Measurements from ENCODE around the gene GXYLT2. TPM values are rescaled to one million over a fixed set of nuclear protein-coding genes. Genes with fewer than 3 reads are reported as not detected.
"Not testable (repeated sequence)": the region's sequence is repeated elsewhere in the genome, so short reads cannot be mapped to it uniquely, and the experiment has no call there.

Gene GXYLT2
- total RNA-seq, 2 donors from 2014 or later: 0.10 TPM; not detected in 1

DNA sequence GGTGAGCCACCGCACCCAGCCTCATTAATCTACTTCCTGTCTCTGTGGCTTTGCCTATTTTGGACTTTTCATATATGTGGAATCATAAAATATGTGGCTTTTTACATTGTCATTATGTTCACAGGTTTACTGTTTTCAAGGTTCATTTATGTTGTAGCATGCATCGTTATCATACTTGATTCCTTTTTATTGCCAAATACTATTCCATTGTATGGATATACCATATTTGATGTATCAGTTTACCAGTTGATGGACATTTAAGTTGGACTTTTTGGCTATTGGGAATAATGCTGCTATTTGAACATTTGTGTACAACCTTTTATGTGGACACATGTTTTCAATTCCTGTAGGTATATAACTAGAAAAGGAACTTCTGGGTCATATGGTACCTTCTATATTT, 14.0 kb downstream of the GXYLT2 start:
- peaks cover 43% of the 10 kb centered on the region for H3K27me3 Mint-ChIP-seq
- H3K4me1 Mint-ChIP-seq: no peaks in the 10 kb centered on the region
- no peak overlapping the region for H3K4me3 Mint-ChIP-seq
- DNase-seq (no peak), ATAC-seq (no peak)
- H3K27ac Mint-ChIP-seq: no peak overlapping the region
- H3K36me3 Mint-ChIP-seq (ENCODE audit: low read depth): no peaks in the 10 kb centered on the region
- no peaks in the 10 kb centered on the region for H3K9me3 ChIP-seq (ENCODE audit: control insufficient read depth, low read length, poor library complexity, severe bottlenecking)

DNA sequence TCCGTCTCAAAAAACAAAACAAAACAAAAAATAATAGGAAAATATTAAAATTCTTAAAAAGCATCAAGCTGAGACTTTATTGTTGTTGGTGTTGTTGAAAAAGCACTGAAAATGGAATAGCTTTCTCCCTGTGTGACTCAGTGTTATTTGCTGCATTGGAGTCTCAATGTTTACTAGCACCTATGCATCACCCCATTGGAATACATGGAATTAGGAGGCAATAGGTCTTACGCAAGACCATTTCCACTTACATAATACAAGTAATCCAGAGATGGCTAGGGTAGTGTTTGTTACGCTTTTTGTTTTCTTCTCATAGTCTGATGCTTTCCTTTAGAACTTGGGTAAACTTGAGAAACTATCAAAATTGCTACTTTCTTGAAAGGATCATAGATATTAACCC, 15.2 kb downstream of the GXYLT2 start:
- Mint-ChIP-seq H3K4me1 (no peaks in the 10 kb centered on the region), H3K27me3 (peaks cover 43% of the 10 kb centered on the region), H3K36me3 (ENCODE audit: low read depth) (no peaks in the 10 kb centered on the region), H3K4me3 (no peak overlapping the region), H3K27ac (no peak overlapping the region)
- no peaks in the 10 kb centered on the region for H3K9me3 ChIP-seq (ENCODE audit: control insufficient read depth, low read length, poor library complexity, severe bottlenecking)
- DNase-seq (no peak), ATAC-seq (no peak)

DNA sequence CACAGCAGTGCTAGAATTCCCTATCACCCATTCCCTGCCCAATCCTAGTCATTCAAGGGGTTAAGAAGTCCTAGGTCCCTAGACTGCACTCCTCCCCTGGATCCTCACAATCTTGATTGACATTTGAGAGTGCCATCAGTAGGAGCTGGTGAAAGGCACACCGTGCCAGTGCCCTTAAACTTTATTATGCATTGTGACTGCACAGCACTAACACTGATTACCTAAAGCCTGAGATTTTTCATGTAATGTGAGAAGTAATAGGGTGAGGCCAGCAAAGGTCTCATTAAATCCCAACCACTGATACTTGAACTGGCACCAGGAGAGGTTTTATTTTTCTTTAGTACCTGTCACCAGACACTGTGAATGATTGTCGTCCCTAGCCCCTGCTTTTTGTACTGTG, 16.3 kb downstream of the GXYLT2 start:
- Mint-ChIP-seq H3K27ac (no peak overlapping the region), H3K4me1 (no peaks in the 10 kb centered on the region), H3K4me3 (no peak overlapping the region), H3K27me3 (peaks cover 34% of the 10 kb centered on the region), H3K36me3 (ENCODE audit: low read depth) (no peaks in the 10 kb centered on the region)
- DNase-seq (no peak), ATAC-seq (no peak)
- H3K9me3 ChIP-seq (ENCODE audit: control insufficient read depth, low read length, poor library complexity, severe bottlenecking): no peaks in the 10 kb centered on the region

DNA sequence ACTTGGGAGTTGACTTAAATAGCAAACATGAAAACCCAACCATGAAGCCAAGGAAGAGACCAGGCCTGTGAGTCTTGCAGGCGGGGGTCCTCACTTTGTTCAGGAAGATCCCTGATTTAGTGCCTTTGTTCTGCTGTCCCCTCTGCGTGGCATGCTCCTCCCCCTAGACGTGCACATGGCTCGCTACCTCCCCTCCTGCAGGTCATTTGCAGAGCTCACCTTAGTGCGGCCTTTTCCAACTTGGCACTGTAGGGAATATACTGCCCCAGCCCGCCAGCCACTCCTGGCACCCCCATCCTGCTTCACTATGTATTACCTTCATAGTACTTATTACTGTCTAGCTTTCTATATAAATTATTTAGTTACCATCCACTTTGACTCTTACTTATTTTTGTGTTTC, 18.3 kb downstream of the GXYLT2 start:
- H3K4me1 Mint-ChIP-seq: no peaks in the 10 kb centered on the region
- H3K36me3 Mint-ChIP-seq (ENCODE audit: low read depth): no peaks in the 10 kb centered on the region
- no peak overlapping the region for H3K27ac Mint-ChIP-seq
- no peaks in the 10 kb centered on the region for H3K9me3 ChIP-seq (ENCODE audit: control insufficient read depth, low read length, poor library complexity, severe bottlenecking)
- peaks cover 39% of the 10 kb centered on the region for H3K27me3 Mint-ChIP-seq
- ATAC-seq (no peak), DNase-seq (no peak)
- H3K4me3 Mint-ChIP-seq: no peak overlapping the region

DNA sequence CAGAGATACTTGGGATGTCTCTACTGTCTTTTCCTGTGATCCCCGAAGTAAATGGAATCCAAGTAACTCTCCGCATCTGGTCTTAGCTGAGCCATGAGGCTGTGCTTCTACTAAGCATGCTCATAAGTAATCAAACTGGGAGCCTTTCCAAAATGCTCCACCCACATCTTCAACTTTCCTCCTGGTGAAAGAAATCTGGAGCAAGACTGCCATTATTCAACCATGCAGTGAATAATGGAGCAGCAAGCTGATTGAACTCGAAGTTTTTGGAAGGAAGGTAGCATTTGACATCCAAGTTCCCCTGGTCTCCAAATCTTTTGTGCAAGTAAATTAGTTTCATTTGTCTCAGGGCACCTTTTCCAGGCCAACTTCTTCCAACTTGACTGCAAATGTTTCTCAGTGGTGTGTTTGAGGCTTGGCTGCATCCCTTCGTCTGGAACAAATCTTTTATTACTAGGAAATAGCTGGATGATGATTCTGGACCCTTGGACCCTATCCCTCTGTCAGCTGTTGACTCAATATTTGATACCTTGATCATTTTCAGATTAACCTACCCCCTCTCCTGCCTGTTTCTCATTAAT, 19.4 kb downstream of the GXYLT2 start:
- DNase-seq: no peak
- H3K27me3 Mint-ChIP-seq: peaks cover 39% of the 10 kb centered on the region
- H3K4me3 Mint-ChIP-seq: no peak overlapping the region
- no peaks in the 10 kb centered on the region for H3K36me3 Mint-ChIP-seq (ENCODE audit: low read depth)
- H3K27ac Mint-ChIP-seq: no peak overlapping the region
- ATAC-seq: no peak
- no peaks in the 10 kb centered on the region for H3K4me1 Mint-ChIP-seq
- H3K9me3 ChIP-seq (ENCODE audit: control insufficient read depth, low read length, poor library complexity, severe bottlenecking): no peaks in the 10 kb centered on the region

DNA sequence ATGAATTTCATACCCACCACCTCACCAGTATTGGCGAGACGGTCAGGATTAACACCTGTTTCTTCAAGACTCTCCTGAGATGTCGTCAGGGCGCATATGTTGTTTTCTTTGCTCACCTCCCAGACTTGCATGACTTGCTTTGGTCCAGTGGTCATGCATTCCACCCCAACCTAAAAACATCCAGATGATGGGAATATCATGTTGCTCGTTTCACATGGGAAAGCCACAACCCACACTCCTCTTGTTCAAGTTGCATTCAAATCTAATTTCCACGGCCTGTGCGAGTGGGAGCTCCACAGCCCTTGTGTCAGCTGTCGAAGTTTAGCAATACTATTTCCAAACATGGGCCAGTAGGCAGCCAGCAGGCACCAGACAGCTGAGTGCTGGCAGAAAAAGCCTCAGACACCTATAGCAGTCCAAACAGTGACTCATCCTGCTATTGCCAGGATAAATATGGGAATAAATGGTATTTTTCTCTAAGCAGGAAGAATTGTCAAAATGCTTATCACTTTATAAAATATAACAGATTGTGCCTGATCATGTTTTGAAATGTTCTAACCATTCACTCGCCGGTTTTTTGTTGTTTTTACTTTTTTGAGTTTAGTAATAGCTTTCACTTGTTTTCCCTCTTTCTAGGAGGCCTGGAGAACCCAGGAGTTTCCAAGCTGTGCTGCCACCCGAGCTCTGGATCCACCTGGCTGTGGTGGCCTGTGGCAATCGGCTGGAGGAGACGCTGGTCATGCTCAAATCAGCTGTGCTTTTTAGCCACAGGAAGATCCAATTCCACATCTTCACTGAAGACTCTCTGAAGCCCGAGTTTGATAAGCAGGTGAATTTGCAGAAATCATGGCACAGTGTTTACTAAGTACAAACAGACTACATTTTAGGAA, 20.1 kb downstream of the GXYLT2 start:
- Mint-ChIP-seq H3K27ac (no peak overlapping the region), H3K36me3 (ENCODE audit: low read depth) (no peaks in the 10 kb centered on the region), H3K27me3 (peaks cover 38% of the 10 kb centered on the region), H3K4me3 (no peak overlapping the region), H3K4me1 (no peaks in the 10 kb centered on the region)
- ATAC-seq (no peak), DNase-seq (no peak)
- no peaks in the 10 kb centered on the region for H3K9me3 ChIP-seq (ENCODE audit: control insufficient read depth, low read length, poor library complexity, severe bottlenecking)

DNA sequence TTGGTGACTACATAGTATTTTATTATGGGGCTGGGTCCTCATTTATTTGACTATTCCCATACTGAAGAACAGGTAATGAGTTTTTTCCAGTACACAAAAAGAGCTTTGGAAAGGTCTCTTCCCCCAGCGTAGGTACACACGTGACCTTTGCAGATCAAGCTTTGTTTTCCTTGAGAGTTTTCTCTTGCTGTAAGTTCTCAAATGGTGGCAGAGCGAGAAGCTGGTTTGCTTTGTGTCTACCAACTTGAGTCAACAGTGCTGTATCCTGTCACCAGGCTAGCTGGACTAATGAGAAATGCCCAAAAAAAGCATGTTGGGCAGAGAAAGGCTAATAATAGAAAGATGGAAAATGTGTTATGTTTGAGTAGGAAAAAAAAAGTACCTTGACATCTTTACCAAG, 21.7 kb downstream of the GXYLT2 start:
- Mint-ChIP-seq H3K4me1 (no peaks in the 10 kb centered on the region), H3K4me3 (no peak overlapping the region), H3K27ac (no peak overlapping the region), H3K27me3 (peaks cover 30% of the 10 kb centered on the region), H3K36me3 (ENCODE audit: low read depth) (no peaks in the 10 kb centered on the region)
- ATAC-seq (no peak), DNase-seq (no peak)
- H3K9me3 ChIP-seq (ENCODE audit: control insufficient read depth, low read length, poor library complexity, severe bottlenecking): no peaks in the 10 kb centered on the region

DNA sequence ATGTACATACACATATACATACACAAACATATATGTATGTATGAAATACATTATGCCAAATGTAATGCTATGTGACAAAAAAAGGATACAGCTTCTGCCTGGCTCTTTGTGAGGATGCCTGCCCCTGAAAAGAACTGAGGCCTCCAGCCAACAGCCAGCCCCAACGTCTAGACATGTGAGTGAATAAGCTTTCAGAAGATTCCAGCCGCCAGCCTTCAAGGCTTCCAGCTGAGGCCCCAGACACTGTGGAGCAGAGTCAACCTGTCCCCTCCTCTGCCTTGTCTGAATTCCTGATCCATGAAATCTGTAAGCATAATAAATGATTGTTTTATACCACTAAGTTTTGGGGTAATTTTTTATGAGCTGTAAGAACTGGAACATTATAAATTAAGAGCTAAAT, 24.7 kb downstream of the GXYLT2 start:
- H3K9me3 ChIP-seq (ENCODE audit: control insufficient read depth, low read length, poor library complexity, severe bottlenecking): no peaks in the 10 kb centered on the region
- no peak for ATAC-seq
- H3K27ac Mint-ChIP-seq: no peak overlapping the region
- DNase-seq: no peak
- H3K4me3 Mint-ChIP-seq: no peak overlapping the region
- H3K36me3 Mint-ChIP-seq (ENCODE audit: low read depth): no peaks in the 10 kb centered on the region
- no peaks in the 10 kb centered on the region for H3K4me1 Mint-ChIP-seq
- peaks cover 35% of the 10 kb centered on the region for H3K27me3 Mint-ChIP-seq

DNA sequence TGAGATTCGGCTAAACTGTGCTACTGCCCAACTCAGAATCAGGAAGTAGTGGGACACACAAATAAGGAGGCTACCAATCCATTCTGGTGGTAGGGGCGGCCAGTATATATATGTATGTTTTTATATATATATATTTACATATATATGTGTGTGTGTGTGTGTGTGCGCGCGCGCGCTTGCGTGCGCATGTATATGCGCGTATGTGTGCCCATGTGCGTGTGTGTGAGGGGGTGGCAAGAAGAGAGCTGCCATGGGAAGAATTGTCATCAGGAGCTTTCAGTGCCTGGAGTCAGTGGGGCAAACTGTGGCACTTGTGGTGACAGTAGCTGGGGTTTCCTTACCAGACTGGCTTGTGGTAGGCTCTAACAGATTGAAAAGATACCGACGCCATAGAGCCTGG, 26.5 kb downstream of the GXYLT2 start:
- no peak for ATAC-seq
- Mint-ChIP-seq H3K4me1 (no peaks in the 10 kb centered on the region), H3K36me3 (ENCODE audit: low read depth) (no peaks in the 10 kb centered on the region), H3K4me3 (no peak overlapping the region), H3K27ac (peak overlapping the region; percentile 43), H3K27me3 (peaks cover 46% of the 10 kb centered on the region)
- no peak for DNase-seq
- H3K9me3 ChIP-seq (ENCODE audit: control insufficient read depth, low read length, poor library complexity, severe bottlenecking): no peaks in the 10 kb centered on the region

DNA sequence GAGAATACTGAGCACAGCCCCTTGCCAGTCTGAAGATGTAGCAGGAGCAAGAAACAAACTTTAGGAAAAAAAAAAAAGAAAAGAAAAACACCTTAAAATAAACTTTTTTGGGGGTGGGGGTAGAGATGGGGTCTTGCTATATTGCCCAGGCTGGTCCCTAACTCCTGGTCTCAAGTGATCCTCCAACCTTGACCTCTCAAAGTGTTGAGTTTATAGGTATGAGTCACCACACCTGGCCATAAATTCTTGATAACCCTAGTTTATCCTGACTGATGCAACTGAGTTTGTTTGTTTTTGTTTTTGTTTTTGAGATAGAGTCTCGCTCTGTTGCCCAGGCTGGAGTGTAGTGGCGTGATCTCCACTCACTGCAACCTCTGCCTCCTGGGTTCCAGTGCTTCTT, 28.4 kb downstream of the GXYLT2 start:
- DNase-seq (no peak), ATAC-seq (no peak)
- no peaks in the 10 kb centered on the region for H3K9me3 ChIP-seq (ENCODE audit: control insufficient read depth, low read length, poor library complexity, severe bottlenecking)
- no peaks in the 10 kb centered on the region for H3K36me3 Mint-ChIP-seq (ENCODE audit: low read depth)
- no peak overlapping the region for H3K4me3 Mint-ChIP-seq
- H3K27me3 Mint-ChIP-seq: peaks cover 35% of the 10 kb centered on the region
- no peaks in the 10 kb centered on the region for H3K4me1 Mint-ChIP-seq
- H3K27ac Mint-ChIP-seq: no peak overlapping the region

DNA sequence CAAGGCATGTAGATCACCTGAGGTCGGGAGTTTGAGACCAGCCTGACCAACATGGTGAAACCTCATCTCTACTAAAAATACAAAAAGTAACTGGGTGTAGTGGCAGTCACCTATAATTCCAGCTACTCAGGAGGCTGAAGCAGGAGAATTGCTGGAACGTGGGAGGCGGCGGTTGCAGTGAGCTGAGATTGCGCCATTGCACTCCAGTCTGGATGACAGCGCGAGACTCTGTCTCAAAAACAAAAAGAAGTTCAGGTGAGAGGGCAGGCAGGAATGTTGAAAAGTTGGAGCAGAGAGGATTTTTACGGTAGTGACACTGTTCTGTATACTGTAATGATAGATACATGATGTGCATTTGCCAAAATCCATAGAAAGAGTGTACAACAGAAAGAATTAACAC, 31.7 kb downstream of the GXYLT2 start:
- ATAC-seq: no peak
- peaks cover 47% of the 10 kb centered on the region for H3K27me3 Mint-ChIP-seq

DNA sequence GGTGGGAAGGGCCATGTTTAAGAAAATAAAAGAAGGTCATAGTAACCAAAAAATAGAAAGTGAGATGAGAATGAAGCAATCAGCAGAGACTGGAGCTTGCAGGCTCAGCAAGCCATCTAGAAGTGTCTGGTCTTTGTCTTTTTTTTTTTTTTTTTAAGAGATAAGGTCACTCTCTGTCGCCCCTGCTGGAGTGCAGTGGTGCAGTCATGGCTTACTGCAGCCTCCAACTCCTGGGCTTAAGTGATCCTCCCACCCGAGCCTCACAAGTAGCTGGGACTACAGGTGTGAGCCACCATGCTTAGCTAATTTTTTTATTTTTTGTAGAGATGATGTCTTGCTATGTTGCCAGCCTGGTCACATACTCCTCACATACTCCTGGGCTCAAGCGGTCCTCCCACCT, 36.2 kb downstream of the GXYLT2 start:
- Mint-ChIP-seq H3K27ac (no peak overlapping the region), H3K4me1 (no peaks in the 10 kb centered on the region), H3K36me3 (ENCODE audit: low read depth) (no peaks in the 10 kb centered on the region), H3K4me3 (no peak overlapping the region), H3K27me3 (peaks cover 22% of the 10 kb centered on the region)
- no peak for ATAC-seq
- no peaks in the 10 kb centered on the region for H3K9me3 ChIP-seq (ENCODE audit: control insufficient read depth, low read length, poor library complexity, severe bottlenecking)
- DNase-seq: no peak

More for the DNA sequence above, 31.7 kb downstream of the GXYLT2 start:
- no peaks in the 10 kb centered on the region for H3K9me3 ChIP-seq (ENCODE audit: control insufficient read depth, low read length, poor library complexity, severe bottlenecking)
- no peaks in the 10 kb centered on the region for H3K36me3 Mint-ChIP-seq (ENCODE audit: low read depth)
- H3K27ac Mint-ChIP-seq: no peak overlapping the region
- no peak overlapping the region for H3K4me3 Mint-ChIP-seq
- H3K4me1 Mint-ChIP-seq: no peaks in the 10 kb centered on the region
- no peak for DNase-seq

DNA sequence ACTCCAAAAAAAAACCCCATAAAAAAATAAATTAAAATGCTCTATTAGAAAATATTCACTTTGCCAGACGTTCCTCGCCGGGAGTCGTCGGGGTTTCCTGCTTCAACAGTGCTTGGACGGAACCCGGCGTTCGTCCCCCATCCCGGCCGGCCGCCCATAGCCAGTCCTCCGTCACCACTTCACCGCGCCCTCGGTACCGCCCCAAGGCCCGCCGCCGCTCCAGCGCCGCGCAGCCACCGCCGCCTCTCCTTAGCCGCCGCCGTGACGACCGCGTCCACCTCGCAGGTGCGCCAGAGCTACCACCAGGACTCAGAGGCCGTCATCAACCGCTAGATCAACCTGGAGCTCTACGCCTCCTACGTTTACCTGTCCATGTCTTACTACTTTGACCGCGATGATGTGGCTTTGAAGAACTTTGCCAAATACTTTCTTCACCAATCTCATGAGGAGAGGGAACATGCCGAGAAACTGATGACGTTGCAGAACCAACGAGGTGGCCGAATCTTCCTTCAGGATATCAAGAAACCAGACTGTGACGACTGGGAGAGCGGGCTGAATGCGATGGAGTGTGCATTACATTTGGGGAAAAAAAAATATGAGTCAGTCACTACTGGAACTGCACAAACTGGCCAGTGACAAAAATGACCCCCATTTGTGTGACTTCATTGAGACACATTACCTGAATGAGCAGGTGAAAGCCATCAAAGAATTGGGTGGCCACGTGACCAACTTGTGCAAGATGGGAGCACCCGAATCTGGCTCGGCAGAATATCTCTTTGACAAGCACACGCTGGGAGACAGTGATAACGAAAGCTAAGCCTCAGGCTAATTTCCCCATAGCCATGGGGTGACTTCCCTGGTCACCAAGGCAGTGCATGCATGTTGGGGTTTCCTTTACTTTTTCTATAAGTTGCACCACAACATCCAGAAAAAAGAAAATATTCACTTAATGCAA, 41.2 kb downstream of the GXYLT2 start:
- H3K27me3 Mint-ChIP-seq; ATAC-seq; H3K9me3 ChIP-seq (ENCODE audit: control insufficient read depth, low read length, poor library complexity, severe bottlenecking); H3K4me3 Mint-ChIP-seq; DNase-seq; H3K27ac Mint-ChIP-seq; H3K4me1 Mint-ChIP-seq; H3K36me3 Mint-ChIP-seq (ENCODE audit: low read depth): not testable (repeated sequence)
